Stimulated activated naive B cell treated with anti-CD40 and anti-IgM and Interleukin-4, amounts not matched to agents 10 μg/mL and 1 μg/mL and 100 μg/mL, for 72 hours (primary cell): ENCODE data around the gene KHDC4.
"Not testable (repeated sequence)": the region's sequence is repeated elsewhere in the genome, so short reads cannot be mapped to it uniquely, and the experiment has no call there.

Experiments
- ATAC-seq, 2 donors: fragments of 150-1000 bp; cut with Tn5 transposase; replicated peaks; 2 replicates each; pipeline ENCODE4 v1.10.0; 2021; ENCODE audit warnings: moderate library complexity in 1 of 2
- DNase-seq: peaks from one replicate; pipeline ENCODE4 v3.0.0; 2021
- H3K27ac Mint-ChIP-seq: one replicate; pipeline ENCODE4 v1.8.0; 2022; ENCODE audit warnings: mild to moderate bottlenecking, mixed read lengths
- H3K27me3 Mint-ChIP-seq, 2 donors: one replicate each; pipeline ENCODE4 v1.8.0; 2022; ENCODE audit warnings: mixed read lengths in 2 of 2
- H3K36me3 Mint-ChIP-seq, 2 donors: one replicate each; pipeline ENCODE4 v1.8.0; 2022; ENCODE audit warnings: mixed read lengths in 2 of 2, mild to moderate bottlenecking in 1 of 2
- H3K4me1 Mint-ChIP-seq, 2 donors: one replicate each; pipeline ENCODE4 v1.8.0; 2022; ENCODE audit warnings: mixed read lengths in 2 of 2, mild to moderate bottlenecking in 1 of 2
- H3K4me3 Mint-ChIP-seq, 2 donors: one replicate each; pipeline ENCODE4 v1.8.0; 2022; ENCODE audit warnings: mild to moderate bottlenecking in 2 of 2, mixed read lengths in 2 of 2, moderate library complexity in 1 of 2
- H3K9me3 Mint-ChIP-seq, 2 donors: one replicate each; pipeline ENCODE4 v1.8.0; 2022; ENCODE audit warnings: mixed read lengths in 2 of 2, mild to moderate bottlenecking in 1 of 2

The KHDC4 gene

GRCh38 chr1:155919801-155920200 is 14.4 kb downstream of the KHDC4 start:
- Mint-ChIP-seq H3K27ac (no peak overlapping the region), H3K4me3 (no peak overlapping the region), H3K36me3 (peaks cover 31 to 36% of the 10 kb centered on the region in 2 donors), H3K9me3 (no peaks in the 10 kb centered on the region), H3K27me3 (no peaks in the 10 kb centered on the region), H3K4me1 (peaks cover 2 to 11% of the 10 kb centered on the region in 2 donors)
- no peak for ATAC-seq
- DNase-seq: no peak

- no peaks in the 10 kb centered on the region for H3K27me3 Mint-ChIP-seq
- DNase-seq (no peak), ATAC-seq (no peak)
- peaks cover 36 to 38% of the 10 kb centered on the region in 2 donors for H3K36me3 Mint-ChIP-seq
- H3K4me1 Mint-ChIP-seq: peaks cover 2 to 11% of the 10 kb centered on the region in 2 donors
- no peak overlapping the region for H3K27ac Mint-ChIP-seq
- H3K9me3 Mint-ChIP-seq: no peaks in the 10 kb centered on the region
- no peak overlapping the region for H3K4me3 Mint-ChIP-seq
Measured at GRCh38 chr1:155918660-155919059, 15.6 kb downstream of the KHDC4 start.

DNA sequence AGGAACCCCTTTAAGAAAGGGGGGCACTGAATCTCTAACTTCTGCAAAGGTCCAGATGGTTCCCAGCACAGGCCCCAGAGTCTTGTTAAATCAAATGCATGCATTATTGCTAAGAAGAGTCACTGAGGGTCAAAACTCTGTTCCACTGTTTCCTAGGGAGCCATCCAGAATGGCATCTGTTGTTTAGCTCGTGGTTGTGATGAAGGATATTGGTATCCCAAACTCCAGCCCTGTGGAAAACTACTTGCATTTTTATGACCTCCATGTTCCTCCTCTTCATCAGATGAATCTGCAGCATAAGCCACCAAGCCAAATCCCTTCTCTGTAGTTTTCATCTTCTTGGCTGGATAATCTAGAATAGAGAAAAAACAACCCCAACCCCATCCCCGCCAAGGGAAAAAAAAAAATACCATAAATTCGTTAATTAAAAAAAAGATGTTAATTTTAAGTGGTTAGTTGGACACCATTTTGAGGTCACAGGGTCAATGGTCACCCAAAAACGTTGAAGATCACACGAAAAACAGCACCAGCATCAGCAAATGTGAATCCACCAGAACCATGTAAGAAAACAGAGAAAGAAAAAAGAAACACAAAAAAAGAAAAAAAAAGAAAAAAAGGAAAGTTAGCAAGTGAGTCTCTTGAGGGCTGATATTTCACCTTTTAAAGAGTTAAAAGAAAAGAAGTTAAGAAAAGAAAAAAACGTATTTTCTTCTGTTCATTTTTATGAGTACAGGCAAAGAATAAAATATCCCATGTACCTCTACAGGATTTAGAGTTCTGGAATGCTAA is 20.1 kb downstream of the KHDC4 start:
- no peak overlapping the region for H3K27ac Mint-ChIP-seq
- DNase-seq: no peak
- H3K4me3 Mint-ChIP-seq: no peak overlapping the region
- no peak for ATAC-seq
- H3K36me3 Mint-ChIP-seq: peaks cover 37 to 43% of the 10 kb centered on the region in 2 donors
- no peaks in the 10 kb centered on the region for H3K27me3 Mint-ChIP-seq
- H3K4me1 Mint-ChIP-seq: peaks cover 10 to 33% of the 10 kb centered on the region in 2 donors
- no peaks in the 10 kb centered on the region for H3K9me3 Mint-ChIP-seq

DNA sequence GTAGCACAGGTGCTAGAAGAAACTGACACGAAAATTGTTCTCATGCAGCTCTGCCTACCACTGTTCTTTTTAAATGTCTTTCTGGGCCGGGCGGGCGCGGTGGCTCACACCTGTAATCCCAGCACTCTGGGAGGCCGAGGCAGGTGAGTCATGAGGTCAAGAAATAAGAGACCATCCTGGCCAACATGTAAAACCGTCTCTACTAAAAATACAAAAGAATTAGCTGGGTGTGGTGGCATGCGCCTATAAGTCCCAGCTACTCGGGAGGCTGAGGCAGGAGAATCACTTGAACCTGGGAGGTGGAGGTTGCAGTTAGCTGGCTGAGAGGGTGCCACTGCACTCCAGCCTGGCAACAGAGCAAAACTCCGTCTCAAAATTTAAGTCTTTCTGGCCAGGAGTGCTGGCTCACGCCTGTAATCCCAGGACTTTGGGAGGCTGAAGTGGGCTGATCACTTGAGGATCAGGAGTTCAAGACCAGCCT is 22.1 kb downstream of the KHDC4 start:
- H3K4me1 Mint-ChIP-seq: peaks cover 10 to 31% of the 10 kb centered on the region in 2 donors
- H3K4me3 Mint-ChIP-seq: peak overlapping the region in 1 of 2 donors; percentile 13
- H3K9me3 Mint-ChIP-seq: no peaks in the 10 kb centered on the region
- ATAC-seq (no peak), DNase-seq (no peak)
- no peaks in the 10 kb centered on the region for H3K27me3 Mint-ChIP-seq
- no peak overlapping the region for H3K27ac Mint-ChIP-seq
- peaks cover 30 to 46% of the 10 kb centered on the region in 2 donors for H3K36me3 Mint-ChIP-seq

GRCh38 chr1:155911156-155912055 is 22.8 kb downstream of the KHDC4 start, which contains the start of gene RIT1:
Gene RIT1 (minus strand): TSS chr1:155911349. CDS start chr1:155910761, 588 bp downstream.
- no peaks in the 10 kb centered on the region for H3K27me3 Mint-ChIP-seq
- H3K4me1 Mint-ChIP-seq: peaks cover 10 to 27% of the 10 kb centered on the region in 2 donors
- peaks cover 27 to 39% of the 10 kb centered on the region in 2 donors for H3K36me3 Mint-ChIP-seq
- no peaks in the 10 kb centered on the region for H3K9me3 Mint-ChIP-seq
- H3K4me3 Mint-ChIP-seq: peak within 1 kb of the TSS; percentile 98 to 99
- ATAC-seq: peak; percentile 87 to 95
- H3K27ac Mint-ChIP-seq: peak within 1 kb of the TSS; percentile 99
- peak; percentile 77 for DNase-seq

GRCh38 chr1:155910621-155911121 is 23.5 kb downstream of the KHDC4 start:
- DNase-seq: peak; percentile 5
- no peaks in the 10 kb centered on the region for H3K9me3 Mint-ChIP-seq
- peak; percentile 60 to 62 for ATAC-seq
- peak overlapping the region; percentile 98 to 99 for H3K4me3 Mint-ChIP-seq
- peak overlapping the region; percentile 99 for H3K27ac Mint-ChIP-seq
- no peaks in the 10 kb centered on the region for H3K27me3 Mint-ChIP-seq
- H3K36me3 Mint-ChIP-seq: peaks cover 27 to 38% of the 10 kb centered on the region in 2 donors
- H3K4me1 Mint-ChIP-seq: peaks cover 10 to 27% of the 10 kb centered on the region in 2 donors

- no peaks in the 10 kb centered on the region for H3K27me3 Mint-ChIP-seq
- peak overlapping the region; percentile 47 for H3K27ac Mint-ChIP-seq
- DNase-seq (no peak), ATAC-seq (peak; percentile 20 to 23)
- H3K9me3 Mint-ChIP-seq: no peaks in the 10 kb centered on the region
- H3K4me1 Mint-ChIP-seq: peaks cover 10 to 27% of the 10 kb centered on the region in 2 donors
- H3K4me3 Mint-ChIP-seq: peak overlapping the region; percentile 79 to 99
- H3K36me3 Mint-ChIP-seq: peaks cover 25 to 38% of the 10 kb centered on the region in 2 donors
Measured at GRCh38 chr1:155909894-155910293, 24.3 kb downstream of the KHDC4 start.

- ATAC-seq (no peak), DNase-seq (no peak)
- Mint-ChIP-seq H3K9me3 (no peaks in the 10 kb centered on the region), H3K4me1 (peaks cover 0 to 5% of the 10 kb centered on the region in 2 donors), H3K4me3 (no peak overlapping the region), H3K27ac (no peak overlapping the region), H3K27me3 (no peaks in the 10 kb centered on the region), H3K36me3 (peaks cover 26 to 27% of the 10 kb centered on the region in 2 donors)
Measured at GRCh38 chr1:155904261-155904660, 30.0 kb downstream of the KHDC4 start.

DNA sequence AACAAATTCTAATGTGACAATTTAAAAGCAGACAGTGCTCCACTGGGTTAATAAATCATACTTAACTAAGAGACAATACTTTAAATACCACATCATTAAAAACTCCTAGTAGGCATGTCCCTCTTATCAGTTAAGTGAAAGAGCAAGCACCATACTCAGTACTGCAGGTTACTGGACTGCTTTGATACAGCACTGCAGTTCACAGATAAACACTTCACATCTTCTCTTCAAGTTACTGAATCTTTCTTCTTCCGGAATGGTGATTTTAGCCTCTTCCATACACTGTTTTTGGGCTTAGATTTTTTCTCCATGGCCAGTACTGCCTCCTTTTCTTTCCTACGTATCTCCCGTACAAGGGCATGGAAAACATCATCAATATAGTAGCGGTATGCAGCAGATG is 34.1 kb downstream of the KHDC4 start:
- H3K27me3 Mint-ChIP-seq: no peaks in the 10 kb centered on the region
- peaks cover 30 to 32% of the 10 kb centered on the region in 2 donors for H3K36me3 Mint-ChIP-seq
- no peaks in the 10 kb centered on the region for H3K9me3 Mint-ChIP-seq
- no peak overlapping the region for H3K27ac Mint-ChIP-seq
- no peak for ATAC-seq
- no peak for DNase-seq
- H3K4me3 Mint-ChIP-seq: no peak overlapping the region
- peaks cover 0 to 11% of the 10 kb centered on the region in 2 donors for H3K4me1 Mint-ChIP-seq

DNA sequence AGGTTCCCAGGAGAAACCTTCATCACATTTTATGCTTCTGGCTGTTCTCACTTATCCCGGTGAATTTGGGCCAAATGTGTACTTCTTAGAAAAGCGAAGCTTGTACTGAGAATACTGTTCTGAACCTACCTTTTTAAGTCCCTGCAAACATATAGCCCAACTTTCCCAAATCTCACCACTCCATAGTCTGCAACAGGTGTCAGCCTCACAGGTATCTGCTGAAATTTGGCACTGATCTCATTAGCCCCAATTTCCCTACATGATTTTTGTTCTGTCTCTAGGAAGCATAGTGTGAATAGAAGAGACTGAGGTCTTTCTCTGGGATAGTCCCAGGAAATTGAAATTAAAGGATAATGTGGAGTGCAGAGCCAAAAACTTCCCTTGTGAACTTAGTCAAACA is 34.5 kb downstream of the KHDC4 start:
- peaks cover 29 to 32% of the 10 kb centered on the region in 2 donors for H3K36me3 Mint-ChIP-seq
- DNase-seq (no peak), ATAC-seq (no peak)
- H3K4me1 Mint-ChIP-seq: peaks cover 0 to 11% of the 10 kb centered on the region in 2 donors
- H3K4me3 Mint-ChIP-seq: no peak overlapping the region
- H3K27me3 Mint-ChIP-seq: no peaks in the 10 kb centered on the region
- H3K9me3 Mint-ChIP-seq: no peaks in the 10 kb centered on the region
- H3K27ac Mint-ChIP-seq: no peak overlapping the region

- Mint-ChIP-seq H3K4me3 (no peak overlapping the region), H3K4me1 (peaks cover 0 to 11% of the 10 kb centered on the region in 2 donors), H3K27ac (no peak overlapping the region), H3K36me3 (peaks cover 24 to 32% of the 10 kb centered on the region in 2 donors), H3K9me3 (no peaks in the 10 kb centered on the region), H3K27me3 (no peaks in the 10 kb centered on the region)
- DNase-seq (no peak), ATAC-seq (no peak)
Measured at GRCh38 chr1:155898888-155899287, 35.3 kb downstream of the KHDC4 start.

- Mint-ChIP-seq H3K27ac (no peak overlapping the region), H3K27me3 (no peaks in the 10 kb centered on the region), H3K4me1 (peaks cover 0 to 11% of the 10 kb centered on the region in 2 donors), H3K36me3 (peaks cover 24 to 32% of the 10 kb centered on the region in 2 donors), H3K4me3 (no peak overlapping the region), H3K9me3 (no peaks in the 10 kb centered on the region)
- no peak for ATAC-seq
- DNase-seq: no peak
Measured at GRCh38 chr1:155897746-155898145, 36.5 kb downstream of the KHDC4 start.

DNA sequence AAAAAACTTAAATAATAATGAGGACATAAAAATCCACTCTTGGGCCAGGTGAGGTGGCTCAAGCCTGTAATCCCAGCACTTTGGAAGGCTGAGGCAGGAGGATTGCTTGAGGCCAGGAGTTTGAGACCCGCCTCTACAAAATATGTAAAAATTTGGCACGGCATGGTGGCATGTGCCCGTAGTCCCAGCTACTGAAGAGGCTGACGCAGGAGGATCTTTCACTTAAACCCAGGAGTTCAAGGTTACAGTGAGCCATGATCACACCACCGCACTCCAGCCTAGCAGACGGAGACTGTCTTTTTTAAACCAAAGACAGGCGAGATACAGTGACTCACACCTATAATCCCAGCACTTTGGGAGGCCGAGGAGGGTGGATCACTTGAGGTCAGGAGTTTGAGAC is 37.7 kb downstream of the KHDC4 start:
- H3K27ac Mint-ChIP-seq, DNase-seq, H3K27me3 Mint-ChIP-seq, H3K9me3 Mint-ChIP-seq, H3K4me3 Mint-ChIP-seq, ATAC-seq: not testable (repeated sequence)
- Mint-ChIP-seq H3K36me3 (peaks cover 21 to 29% of the 10 kb centered on the region in 2 donors), H3K4me1 (peaks cover 0 to 11% of the 10 kb centered on the region in 2 donors)

DNA sequence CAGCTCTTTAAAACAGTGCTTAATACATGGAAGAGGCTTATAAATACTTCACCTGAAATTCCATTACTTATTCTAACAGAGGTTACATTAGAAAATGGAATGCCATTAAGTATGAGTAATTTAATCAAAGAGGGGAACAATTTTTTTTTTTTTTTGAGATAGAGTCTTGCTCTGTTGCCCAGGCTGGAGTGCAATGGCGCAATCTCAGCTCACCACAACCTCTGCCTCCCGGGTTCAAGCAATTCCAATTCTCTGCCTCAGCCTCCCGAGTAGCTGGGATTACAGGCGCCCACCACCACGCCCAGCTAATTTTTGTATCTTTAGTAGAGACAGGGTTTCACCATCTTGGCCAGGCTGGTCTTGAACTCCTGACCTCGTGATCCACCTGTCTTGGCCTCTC is 38.6 kb downstream of the KHDC4 start:
- ATAC-seq, H3K27ac Mint-ChIP-seq, H3K4me3 Mint-ChIP-seq, DNase-seq, H3K9me3 Mint-ChIP-seq, H3K27me3 Mint-ChIP-seq: not testable (repeated sequence)
- peaks cover 0 to 11% of the 10 kb centered on the region in 2 donors for H3K4me1 Mint-ChIP-seq
- peaks cover 21 to 24% of the 10 kb centered on the region in 2 donors for H3K36me3 Mint-ChIP-seq
